ENCODE data around the gene CCL17.
"Not testable (repeated sequence)": the region's sequence is repeated elsewhere in the genome, so short reads cannot be mapped to it uniquely, and the experiment has no call there.

The CCL17 gene

GRCh38 chr16:57435838-57436237 lies 31.3 kb downstream of the CCL17 start:
- no peak for DNase-seq

- DNase-seq = not testable (repeated sequence)
Measured at GRCh38 chr16:57439947-57440346, 35.4 kb downstream of the CCL17 start.

- DNase-seq = not testable (repeated sequence)
Measured at GRCh38 chr16:57440551-57440950, 36.0 kb downstream of the CCL17 start.

GRCh38 chr16:57444711-57445110 lies 40.1 kb downstream of the CCL17 start:
- no peak for DNase-seq

GRCh38 chr16:57445510-57445909 lies 40.9 kb downstream of the CCL17 start:
- no peak for DNase-seq

GRCh38 chr16:57446531-57447185 lies 42.1 kb downstream of the CCL17 start:
- peak; percentile 1 for DNase-seq

GRCh38 chr16:57447186-57447962 lies 42.8 kb downstream of the CCL17 start, which contains the start of the genes CIAPIN1 and COQ9:
CIAPIN1 (minus strand) TSS chr16:57447385; CDS start chr16:57440928, 6,457 bp downstream.
COQ9 (plus strand) TSS chr16:57447479; CDS start chr16:57447506, 27 bp downstream.
- DNase-seq = peak; percentile 82

- DNase-seq = no peak
Measured at GRCh38 chr16:57452021-57452420, 47.5 kb downstream of the CCL17 start.

GRCh38 chr16:57462209-57462977 lies 57.8 kb downstream of the CCL17 start, which contains the start of gene POLR2C:
POLR2C (plus strand) TSS chr16:57462679; CDS start chr16:57462725, 46 bp downstream.
- peak; percentile 78 for DNase-seq

GRCh38 chr16:57462978-57463362 lies 58.4 kb downstream of the CCL17 start:
- no peak for DNase-seq

- no peak for DNase-seq
Measured at GRCh38 chr16:57464523-57464922, 60.0 kb downstream of the CCL17 start.

Data from amniotic stem cell (primary cell).